ENCODE measurements around the gene ZNF485.
"Not testable (repeated sequence)": the region's sequence is repeated elsewhere in the genome, so short reads cannot be mapped to it uniquely, and the experiment has no call there.

ZNF485 gene

DNA sequence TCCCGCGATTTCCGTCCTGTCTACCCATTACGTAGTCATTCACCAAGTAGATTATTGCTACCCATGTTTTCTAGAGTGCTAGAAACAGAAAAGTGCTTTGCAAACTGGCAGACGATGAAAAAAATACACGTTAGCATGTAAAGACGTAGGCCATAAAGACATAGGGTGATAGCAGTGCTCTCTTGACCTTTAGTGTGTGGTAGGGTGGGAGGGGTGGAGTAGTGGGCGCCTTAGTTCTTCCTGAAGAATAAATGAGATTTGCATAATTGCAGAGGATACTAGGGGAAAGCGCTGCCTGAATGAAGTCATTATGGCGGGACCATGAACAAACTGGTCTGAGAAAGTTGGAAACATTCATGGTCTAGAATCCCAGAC, 948 bp downstream of the ZNF485 start:
- DNase-seq: no peak

GRCh38 chr10:43610636-43611035, 4.4 kb downstream of the ZNF485 start:
- DNase-seq: no peak

- DNase-seq: no peak
Measured at GRCh38 chr10:43616697-43617370, 10.6 kb downstream of the ZNF485 start.

DNA sequence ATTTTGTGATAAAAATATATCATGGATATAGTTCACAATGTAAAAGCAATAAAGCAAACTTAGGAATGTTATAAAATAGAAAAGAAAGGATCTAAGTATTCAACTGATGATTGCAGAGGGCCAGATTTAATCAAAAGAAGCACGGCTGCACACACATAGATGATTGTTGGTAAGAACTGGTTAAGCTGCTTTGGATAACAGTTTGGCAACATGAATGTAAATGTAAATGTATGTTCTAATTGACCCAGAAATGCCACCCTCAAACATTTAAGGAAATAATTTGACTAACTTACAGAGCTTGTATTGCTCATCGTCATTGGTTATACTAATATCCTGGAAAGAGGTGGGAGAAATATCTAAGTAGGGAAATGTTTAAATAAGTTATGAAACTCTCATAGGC, 13.1 kb downstream of the ZNF485 start:
- DNase-seq: no peak

DNA sequence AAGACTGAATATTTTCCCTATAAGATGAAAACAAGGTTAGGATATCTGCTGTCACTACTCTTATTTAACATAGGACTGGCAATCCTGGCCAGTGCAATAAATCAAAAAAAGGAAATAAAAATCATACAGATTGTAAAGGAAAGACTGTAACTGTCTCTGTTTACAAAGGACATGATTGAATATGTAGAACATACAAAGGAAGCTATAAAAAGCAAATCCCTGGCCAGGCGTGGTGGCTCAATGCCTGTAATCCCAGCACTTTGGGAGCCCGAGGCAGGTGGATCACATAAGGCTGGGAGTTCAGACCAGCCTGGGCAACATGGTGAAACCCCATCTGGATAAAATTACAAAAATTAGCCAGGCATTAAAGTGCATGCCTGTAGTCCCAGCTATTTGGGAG, 15.8 kb downstream of the ZNF485 start:
- no peak for DNase-seq

- DNase-seq: no peak
Measured at GRCh38 chr10:43623351-43623750, 17.1 kb downstream of the ZNF485 start.

DNA sequence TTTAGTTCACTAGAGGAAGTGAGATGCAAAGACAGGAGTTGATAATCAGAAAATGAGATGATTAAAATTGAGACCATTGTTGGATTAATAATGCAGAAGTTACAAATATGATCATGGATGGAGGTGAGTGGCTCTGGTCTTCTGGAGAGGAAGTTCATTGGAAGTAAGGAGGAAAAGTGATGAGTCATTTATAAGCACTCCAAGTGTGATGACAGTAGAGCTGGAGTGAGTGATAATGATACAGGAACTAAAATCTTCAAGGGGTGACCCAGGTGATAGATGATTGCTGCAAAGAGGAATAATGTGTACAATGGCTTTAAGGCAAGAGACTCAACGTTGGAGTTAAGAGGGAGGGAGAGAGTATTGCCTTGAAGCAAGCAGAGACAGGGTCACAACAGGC, 21.7 kb downstream of the ZNF485 start:
- DNase-seq: no peak

DNA sequence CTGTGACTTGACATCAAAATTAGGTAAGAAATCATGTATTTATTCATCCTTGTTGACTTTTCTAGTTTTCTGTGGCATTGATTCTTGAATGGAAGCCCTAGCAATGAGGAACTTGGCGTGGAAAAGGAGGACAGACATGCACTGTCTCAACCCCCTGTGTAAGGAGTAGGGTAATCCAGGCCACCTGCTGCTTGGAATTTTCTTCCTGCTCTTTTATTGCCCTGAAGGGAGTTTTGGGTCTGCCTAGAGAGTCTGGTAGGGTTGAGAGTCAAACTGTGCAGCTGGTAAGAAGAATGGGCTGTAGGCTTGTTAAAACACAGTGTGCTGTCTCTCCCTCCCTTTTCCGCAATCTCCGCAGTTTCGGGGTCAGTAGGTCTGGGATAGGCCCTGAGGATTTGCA, 22.7 kb downstream of the ZNF485 start:
- DNase-seq: no peak

DNA sequence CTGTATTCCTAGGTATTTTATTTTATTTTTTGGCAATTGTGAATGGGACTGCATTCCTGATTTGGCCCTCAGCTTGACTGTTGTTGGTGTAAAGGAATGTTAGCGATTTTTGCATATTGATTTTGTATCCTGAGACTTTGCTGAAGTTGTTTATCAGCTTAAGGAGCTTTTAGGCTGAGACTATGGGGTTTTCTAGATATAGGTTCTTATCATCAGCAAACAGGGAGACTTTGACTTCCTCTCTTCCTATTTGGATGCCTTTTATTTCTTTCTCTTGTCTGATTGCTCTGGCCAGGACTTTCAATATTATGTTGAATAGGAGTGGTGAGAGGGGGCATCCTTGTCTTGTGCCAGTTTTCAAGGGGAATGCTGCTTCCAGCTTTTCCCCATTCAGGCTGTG, 29.6 kb downstream of the ZNF485 start:
- not testable (repeated sequence) for DNase-seq

DNA sequence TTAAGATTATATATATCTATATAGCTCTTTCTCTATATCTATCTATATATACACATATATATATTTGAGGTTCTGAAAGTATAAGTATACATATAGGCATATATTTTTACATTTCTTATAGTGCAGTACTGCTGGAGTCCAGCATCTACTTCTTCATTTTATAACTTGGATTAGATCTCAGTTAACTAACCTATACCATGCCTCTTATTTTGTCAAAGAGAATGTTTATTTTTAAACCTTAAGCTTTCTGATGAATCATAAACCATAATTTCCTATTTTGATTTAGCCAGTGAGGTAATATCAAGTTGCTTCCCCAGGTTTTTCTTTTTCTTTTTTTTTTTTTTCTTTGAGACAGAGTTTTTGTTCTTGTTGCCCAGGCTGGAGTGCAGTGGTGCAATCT, 34.4 kb downstream of the ZNF485 start:
- DNase-seq: no peak

DNA sequence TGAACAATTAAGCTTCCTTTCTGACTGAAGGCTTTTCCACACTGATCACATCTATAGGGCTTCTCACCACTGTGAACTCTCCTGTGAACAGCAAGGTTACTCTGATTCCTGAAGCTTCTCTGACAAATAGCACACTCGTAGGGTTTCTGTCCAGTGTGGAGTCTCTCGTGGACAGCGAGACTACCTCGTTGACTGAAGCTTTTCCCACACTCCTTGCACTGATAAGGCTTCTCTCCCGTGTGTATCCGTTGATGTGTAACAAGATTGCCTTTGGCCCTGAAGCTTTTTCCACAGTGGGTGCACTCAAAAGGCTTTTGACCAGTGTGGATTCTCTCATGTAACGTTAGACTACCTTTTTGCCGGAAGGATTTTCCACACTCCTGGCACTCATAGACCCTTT, 38.0 kb downstream of the ZNF485 start:
- DNase-seq: no peak

GRCh38 chr10:43645866-43646265, 39.6 kb downstream of the ZNF485 start:
- DNase-seq: no peak

DNA sequence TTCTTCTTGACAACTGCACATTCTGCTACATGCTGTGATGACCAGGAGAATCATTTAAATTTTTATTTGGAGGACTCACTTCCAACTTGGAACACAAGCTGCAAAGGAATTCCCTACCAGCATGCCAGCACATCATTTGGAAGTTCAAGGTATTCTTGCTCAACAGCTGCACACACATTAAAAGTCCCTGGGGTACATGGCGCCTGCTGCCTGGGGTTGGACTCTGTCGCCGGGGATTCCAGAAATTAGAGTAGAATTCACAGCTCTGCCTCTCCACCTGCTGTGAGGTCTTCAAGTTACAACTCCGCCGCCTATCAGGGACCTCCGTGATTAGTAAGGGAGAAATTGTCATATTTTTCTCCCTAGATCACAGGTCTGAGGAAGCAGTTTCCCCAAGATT, 41.3 kb downstream of the ZNF485 start:
- no peak for DNase-seq

DNA sequence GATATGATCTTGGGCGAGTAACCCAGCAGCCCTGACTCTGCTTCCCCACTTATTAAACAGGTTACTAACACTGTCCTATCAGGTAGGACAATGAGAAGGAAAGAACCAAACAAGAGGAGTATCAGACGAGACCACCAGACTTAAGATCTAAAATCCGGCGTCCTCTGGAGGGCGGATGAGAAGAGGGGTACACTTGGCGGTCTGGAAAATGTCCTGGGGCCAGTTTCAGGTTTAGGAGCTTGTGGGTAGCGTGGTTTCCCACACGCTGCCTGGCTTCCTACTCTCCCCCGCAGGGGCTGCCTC, 41.8 kb downstream of the ZNF485 start:
- DNase-seq: no peak

- DNase-seq: peak; percentile 84 to 87
Measured at GRCh38 chr10:43648398-43649184, 42.4 kb downstream of the ZNF485 start, which contains the start of gene ZNF32. Gene ZNF32 (minus strand): TSS chr10:43648881. CDS start chr10:43646133, 2,748 bp downstream.

GRCh38 chr10:43649185-43649523, 42.9 kb downstream of the ZNF485 start:
- no peak for DNase-seq

DNA sequence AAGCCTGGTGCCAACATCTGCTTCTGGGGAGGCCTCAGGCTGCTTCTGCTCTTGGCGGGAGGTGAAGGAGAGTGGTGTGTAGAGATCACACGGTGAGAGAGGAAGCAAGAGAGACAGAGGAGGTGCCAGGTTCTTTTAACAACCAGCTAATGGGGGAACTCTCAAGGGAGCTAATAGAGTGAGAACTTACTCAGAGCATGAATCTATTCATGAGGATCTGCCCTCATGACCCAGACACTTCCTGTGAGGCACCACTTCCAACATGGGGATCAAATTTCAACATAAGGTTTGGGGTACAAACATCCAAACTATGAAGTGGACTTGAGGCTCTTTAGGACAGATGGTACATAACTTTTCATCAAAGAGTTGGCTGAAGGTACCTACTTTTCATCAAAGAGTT, 47.5 kb downstream of the ZNF485 start:
- DNase-seq: no peak

DNA sequence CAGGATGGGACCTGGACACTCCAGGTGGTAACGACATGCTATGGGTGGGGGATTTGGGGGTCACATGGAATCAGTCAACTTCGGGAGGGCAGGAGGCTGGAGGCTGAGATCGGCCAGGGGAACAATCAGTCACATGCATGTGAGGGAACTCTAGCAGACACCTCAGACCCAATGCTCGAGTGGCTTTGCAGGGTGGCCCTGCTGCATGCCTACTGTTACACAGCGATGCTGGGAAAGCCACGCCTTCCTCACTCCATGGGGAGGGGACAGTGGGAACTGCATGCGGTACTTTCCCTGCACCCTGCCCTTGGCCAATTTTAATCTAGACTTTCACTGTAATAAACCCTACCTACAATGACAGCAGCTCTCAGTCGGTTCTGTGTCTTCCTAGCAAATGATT, 49.1 kb downstream of the ZNF485 start:
- no peak for DNase-seq

- no peak for DNase-seq
Measured at GRCh38 chr10:43658227-43658626, 52.0 kb downstream of the ZNF485 start.

DNA sequence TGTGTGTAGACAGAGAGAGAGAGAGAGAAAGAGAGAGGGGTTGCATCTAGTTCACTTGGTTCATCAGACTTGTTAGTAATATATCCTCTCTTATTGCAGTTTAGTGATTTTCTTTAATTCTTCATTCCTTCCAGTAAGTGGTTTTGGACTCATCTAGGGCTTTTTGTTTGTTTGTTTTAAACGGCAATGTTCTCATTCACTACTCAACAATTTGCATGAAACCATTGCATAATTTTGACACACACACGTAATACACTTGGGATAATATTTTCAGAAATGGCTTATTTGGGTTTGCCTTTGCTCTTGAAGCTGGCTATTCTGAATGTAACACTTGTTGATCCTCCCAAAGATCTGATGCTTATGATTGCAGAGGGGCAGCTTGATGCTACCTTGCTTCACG, 58.8 kb downstream of the ZNF485 start:
- DNase-seq: no peak

DNA sequence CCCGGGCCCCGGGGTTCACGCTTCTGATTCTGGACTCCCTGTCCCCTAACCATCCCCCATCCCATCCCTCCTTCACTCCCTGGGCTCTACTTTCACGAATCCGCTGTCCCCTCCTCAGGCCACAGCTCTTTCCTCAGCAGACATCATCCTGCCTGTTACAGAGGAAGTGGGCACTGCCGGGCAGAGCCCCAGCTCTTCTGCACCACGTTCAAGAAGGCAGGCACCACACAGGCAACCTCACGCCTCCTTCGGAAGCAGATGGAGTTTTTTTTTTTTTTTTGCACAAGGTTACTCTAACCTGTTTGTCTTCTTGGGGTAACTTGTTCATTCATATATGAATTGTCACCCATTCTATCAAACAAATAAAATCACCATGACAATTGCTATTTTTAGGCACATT, 60.3 kb downstream of the ZNF485 start:
- no peak for DNase-seq

GRCh38 chr10:43667317-43667731, 61.1 kb downstream of the ZNF485 start:
- no peak for DNase-seq
